GM12891 (cell line): ENCODE results near the gene VAV2.

Experiments used
- DNase-seq: peaks from one replicate; pipeline ENCODE4 v3.0.0; 2011; ENCODE audit warnings: low spot score; ENCODE audit not compliant: insufficient read length
- FAIRE-seq: peaks from 2 replicates; lab custom pipeline; 2011; peaks lifted over from hg19 to GRCh38; lab: Jason Lieb, UNC
- PAX5 ChIP-seq: IDR thresholded peaks from 2 replicates; pipeline ENCODE4 v1.6.1; 2011; ENCODE audit warnings: low read length, moderate library complexity, mild to moderate bottlenecking; ENCODE audit not compliant: insufficient read depth, severe bottlenecking
- POLR2A ChIP-seq: IDR thresholded peaks from 2 replicates; pipeline ENCODE4 v1.6.1; 2011; ENCODE audit warnings: low read depth, low read length, control low read depth
- POLR2AphosphoS5 ChIP-seq: IDR thresholded peaks from 2 replicates; pipeline ENCODE4 v1.6.1; 2011; ENCODE audit warnings: low read depth, low read length, control low read depth
- POU2F2 ChIP-seq: IDR thresholded peaks from 2 replicates; pipeline ENCODE4 v1.6.1; 2011; ENCODE audit warnings: low read depth, mild to moderate bottlenecking, control low read depth, low read length, moderate library complexity
- SPI1 ChIP-seq: IDR thresholded peaks from 2 replicates; pipeline ENCODE4 v1.6.1; 2011; ENCODE audit warnings: low read depth, low read length, control low read depth
- TAF1 ChIP-seq: IDR thresholded peaks from 2 replicates; pipeline ENCODE4 v1.6.1; 2011; ENCODE audit warnings: low read depth, low read length, control low read depth

Gene VAV2

GRCh38 chr9:133855371-133855770 lies 136.8 kb downstream of the VAV2 start:
- DNase-seq (no peak), FAIRE-seq (no peak)
- no peak for TF ChIP-seq POLR2AphosphoS5
- no peak for TF ChIP-seq POU2F2
- TF ChIP-seq TAF1, result no peak
- TF ChIP-seq POLR2A, result no peak
- TF ChIP-seq SPI1, result no peak

GRCh38 chr9:133854765-133855164 lies 137.4 kb downstream of the VAV2 start:
- FAIRE-seq (no peak), DNase-seq (no peak)
- TF ChIP-seq PAX5 (no peak), POU2F2 (no peak), POLR2AphosphoS5 (no peak), SPI1 (no peak), TAF1 (no peak), POLR2A (no peak)

- DNase-seq, result no peak
- no peak for TF ChIP-seq PAX5
- TF ChIP-seq TAF1, result no peak
- TF ChIP-seq SPI1, result no peak
- no peak for TF ChIP-seq POU2F2
- TF ChIP-seq POLR2A, result no peak
- TF ChIP-seq POLR2AphosphoS5, result no peak
- FAIRE-seq, result peak; percentile 23
Observed at GRCh38 chr9:133854048-133854447, 138.1 kb downstream of the VAV2 start.

GRCh38 chr9:133853331-133853730 lies 138.8 kb downstream of the VAV2 start:
- DNase-seq (no peak), FAIRE-seq (no peak)
- TF ChIP-seq PAX5 (no peak), POLR2AphosphoS5 (no peak), SPI1 (no peak), POLR2A (no peak), POU2F2 (no peak), TAF1 (no peak)

- FAIRE-seq, result no peak
- no peak for DNase-seq
- TF ChIP-seq TAF1, result no peak
- TF ChIP-seq SPI1, result no peak
- no peak for TF ChIP-seq PAX5
- TF ChIP-seq POLR2AphosphoS5, result no peak
- TF ChIP-seq POU2F2, result no peak
- no peak for TF ChIP-seq POLR2A
Observed at GRCh38 chr9:133852431-133852830, 139.7 kb downstream of the VAV2 start.

GRCh38 chr9:133851693-133852092 lies 140.4 kb downstream of the VAV2 start:
- peak; percentile 70 for FAIRE-seq
- TF ChIP-seq POLR2A (no peak), SPI1 (no peak), POLR2AphosphoS5 (no peak), POU2F2 (no peak), PAX5 (no peak), TAF1 (no peak)
- no peak for DNase-seq

- no peak for TF ChIP-seq POLR2AphosphoS5
- no peak for TF ChIP-seq TAF1
- TF ChIP-seq PAX5, result no peak
- no peak for TF ChIP-seq POU2F2
- TF ChIP-seq POLR2A, result no peak
- no peak for FAIRE-seq
- no peak for DNase-seq
Observed at GRCh38 chr9:133850937-133851336, 141.2 kb downstream of the VAV2 start.

GRCh38 chr9:133850161-133850560 lies 142.0 kb downstream of the VAV2 start:
- FAIRE-seq, result no peak

GRCh38 chr9:133849110-133849670 lies 142.9 kb downstream of the VAV2 start:
- FAIRE-seq (no peak), DNase-seq (no peak)
- no peak for TF ChIP-seq POU2F2
- TF ChIP-seq POLR2A, result no peak
- no peak for TF ChIP-seq TAF1
- no peak for TF ChIP-seq PAX5
- no peak for TF ChIP-seq SPI1
- no peak for TF ChIP-seq POLR2AphosphoS5

More at GRCh38 chr9:133850161-133850560, 142.0 kb downstream of the VAV2 start:
- no peak for TF ChIP-seq TAF1
- no peak for TF ChIP-seq POLR2AphosphoS5
- TF ChIP-seq SPI1, result no peak
- no peak for TF ChIP-seq POU2F2
- no peak for TF ChIP-seq PAX5
- TF ChIP-seq POLR2A, result no peak
- no peak for DNase-seq

GRCh38 chr9:133848471-133849109 lies 143.5 kb downstream of the VAV2 start:
- FAIRE-seq (no peak), DNase-seq (no peak)
- TF ChIP-seq POLR2AphosphoS5 (no peak), TAF1 (no peak), POLR2A (no peak), POU2F2 (no peak), PAX5 (no peak), SPI1 (no peak)
